ENCODE results near the gene DYRK1A.

The DYRK1A gene

DNA sequence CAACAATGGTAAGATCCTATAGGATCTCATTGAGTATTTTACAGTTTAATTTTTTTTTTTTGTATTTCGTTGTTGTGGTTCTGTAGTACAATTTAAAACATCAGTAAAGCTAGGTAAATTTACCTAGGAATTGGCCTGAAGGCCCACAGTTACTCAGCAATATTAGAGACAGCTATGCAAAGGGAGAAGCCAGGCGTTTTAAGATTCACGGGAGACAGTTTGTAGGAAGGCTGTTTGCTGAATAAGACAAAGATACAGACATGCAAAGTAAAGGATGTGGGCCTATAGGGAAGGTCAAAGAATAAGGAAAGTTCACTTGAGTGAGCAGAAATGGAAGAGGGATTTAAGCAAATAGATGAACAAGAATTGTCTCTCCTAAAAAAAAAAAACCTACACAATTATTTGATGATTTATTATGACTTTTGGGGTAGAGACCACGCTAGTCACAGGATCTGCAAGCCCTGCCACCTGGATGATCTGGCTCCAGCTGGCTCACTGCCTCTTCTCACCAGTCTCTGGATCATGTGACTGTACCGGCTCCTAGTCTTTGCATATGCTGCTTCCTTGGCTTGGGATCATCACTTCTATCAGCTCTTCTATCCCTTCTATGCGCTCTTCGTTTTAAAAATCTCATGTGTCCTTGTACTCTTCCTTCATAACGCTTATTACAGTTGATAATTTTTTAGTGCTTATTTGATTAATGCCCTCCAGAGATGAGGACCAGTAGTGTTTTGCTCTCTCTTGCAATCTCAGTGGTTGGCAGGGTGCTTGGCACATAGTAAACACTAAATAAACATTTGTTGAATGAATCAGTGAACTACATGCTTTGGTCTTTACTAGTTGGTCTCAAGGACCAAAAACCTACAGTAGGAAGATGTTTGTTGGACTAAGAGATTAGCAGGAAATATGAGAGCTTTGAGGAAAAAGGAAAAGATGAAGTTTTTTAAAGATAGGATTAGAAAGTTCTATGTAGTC, 14.1 kb downstream of the DYRK1A start:
- no peak for DNase-seq
- in situ Hi-C loops (cut with HindIII; ENCODE audit: low pct_ligation_motif_present, low pct_unique_long_range_greater_than_20kb, low sequenced_read_pairs), result no loop called here

DNA sequence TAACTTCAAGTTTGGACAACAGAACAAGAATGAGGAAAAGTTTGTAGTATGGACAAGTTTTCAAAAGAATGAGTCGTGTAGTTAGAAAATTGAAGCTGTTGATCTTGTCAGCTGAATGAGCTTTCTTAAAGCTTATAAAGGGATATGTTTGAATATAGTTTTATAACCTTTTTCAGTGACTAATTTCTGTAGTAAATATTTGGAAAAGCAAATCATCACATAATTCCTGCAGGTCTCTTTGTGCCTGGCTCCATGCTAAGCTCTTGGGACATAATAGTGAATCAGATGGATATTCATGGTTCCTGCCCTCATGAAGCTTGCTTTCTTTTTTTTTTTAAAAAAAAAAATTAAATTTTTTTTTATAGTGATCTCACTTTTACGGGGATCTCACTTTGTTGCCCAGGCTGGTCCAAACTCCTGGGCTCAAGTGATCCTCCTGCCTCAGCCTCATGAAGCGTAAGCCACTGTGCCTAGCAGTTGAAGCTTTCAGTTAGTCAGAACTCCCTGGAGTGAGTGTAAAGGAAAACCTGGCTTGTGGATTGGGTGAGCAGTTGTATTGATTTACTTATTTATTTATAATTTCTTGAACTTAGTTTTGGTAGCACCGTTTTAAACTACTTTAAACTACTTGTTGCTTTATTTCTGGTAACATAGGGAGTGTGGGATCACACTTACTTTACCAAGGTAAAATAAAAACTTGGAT, 15.5 kb downstream of the DYRK1A start:
- in situ Hi-C loops (cut with HindIII; ENCODE audit: low pct_ligation_motif_present, low pct_unique_long_range_greater_than_20kb, low sequenced_read_pairs), result no loop called here
- DNase-seq, result no peak

DNA sequence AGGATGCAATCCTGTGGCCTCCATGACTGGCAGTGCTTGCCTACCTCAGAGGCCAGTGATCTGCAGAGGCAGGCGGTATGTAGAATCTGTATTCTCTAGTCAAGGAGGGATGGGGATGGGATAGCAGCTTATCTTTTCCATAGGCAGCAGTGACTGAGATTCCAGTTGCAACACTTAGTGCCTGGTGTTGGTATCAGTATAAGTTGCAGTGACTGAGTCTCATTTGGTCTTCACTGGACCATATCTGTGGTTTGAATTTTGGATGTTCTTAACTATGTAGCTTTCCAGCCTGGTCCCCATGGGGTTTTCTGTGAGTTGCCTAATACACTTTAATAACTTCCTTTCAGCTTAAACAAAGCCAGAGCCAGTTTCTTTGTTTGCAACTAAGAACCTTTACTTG, 16.5 kb downstream of the DYRK1A start:
- no peak for DNase-seq
- in situ Hi-C loops (cut with HindIII; ENCODE audit: low pct_ligation_motif_present, low pct_unique_long_range_greater_than_20kb, low sequenced_read_pairs), result no loop called here

DNA sequence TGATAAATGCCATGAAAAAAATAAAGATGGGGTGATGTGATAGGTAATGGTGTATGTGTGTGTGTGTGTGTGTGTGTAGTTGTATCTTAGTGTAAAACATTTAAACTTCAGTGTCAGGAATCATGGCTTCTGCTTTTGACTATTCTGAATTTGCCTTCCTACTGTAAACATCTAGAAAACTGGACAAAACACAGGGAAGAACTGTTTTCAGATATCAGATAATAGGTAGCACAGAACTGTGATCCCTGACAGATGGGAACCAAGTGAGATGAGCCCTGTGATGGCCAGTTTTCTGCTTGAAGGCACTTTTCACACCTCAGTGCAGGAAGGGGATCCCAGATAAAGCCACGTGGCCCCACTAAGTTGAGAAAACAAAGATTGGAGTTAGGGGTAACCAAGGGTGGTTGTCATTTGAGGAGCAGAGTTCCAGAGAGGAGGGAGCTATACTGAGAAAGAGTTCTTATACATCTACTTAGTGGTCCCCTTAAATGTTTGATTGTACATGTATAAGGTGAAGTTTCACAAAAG, 17.3 kb downstream of the DYRK1A start:
- DNase-seq, result no peak

DNA sequence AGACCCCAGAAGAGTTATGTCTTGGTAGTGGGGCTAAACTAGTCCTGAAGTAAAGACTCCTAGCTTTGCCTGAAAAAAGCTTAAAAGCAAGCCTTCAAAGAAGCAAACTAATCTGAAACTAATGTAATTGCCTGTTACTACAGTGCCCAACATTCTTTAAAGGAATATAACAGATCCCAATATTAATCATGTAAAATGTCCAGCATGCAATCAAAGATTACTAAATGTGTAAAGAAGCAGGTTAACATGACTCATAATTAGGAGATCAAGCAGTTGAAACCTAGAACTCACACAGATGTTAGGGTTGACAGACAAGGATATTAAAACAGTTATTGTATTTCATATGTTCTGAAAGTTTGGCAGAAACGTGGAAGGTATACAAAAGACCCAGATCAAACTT, 17.8 kb downstream of the DYRK1A start:
- in situ Hi-C loops (cut with HindIII; ENCODE audit: low pct_ligation_motif_present, low pct_unique_long_range_greater_than_20kb, low sequenced_read_pairs), result no loop called here
- no peak for DNase-seq

More for the DNA sequence above, 17.3 kb downstream of the DYRK1A start:
- in situ Hi-C loops (cut with HindIII; ENCODE audit: low pct_ligation_motif_present, low pct_unique_long_range_greater_than_20kb, low sequenced_read_pairs), result no loop called here

DNA sequence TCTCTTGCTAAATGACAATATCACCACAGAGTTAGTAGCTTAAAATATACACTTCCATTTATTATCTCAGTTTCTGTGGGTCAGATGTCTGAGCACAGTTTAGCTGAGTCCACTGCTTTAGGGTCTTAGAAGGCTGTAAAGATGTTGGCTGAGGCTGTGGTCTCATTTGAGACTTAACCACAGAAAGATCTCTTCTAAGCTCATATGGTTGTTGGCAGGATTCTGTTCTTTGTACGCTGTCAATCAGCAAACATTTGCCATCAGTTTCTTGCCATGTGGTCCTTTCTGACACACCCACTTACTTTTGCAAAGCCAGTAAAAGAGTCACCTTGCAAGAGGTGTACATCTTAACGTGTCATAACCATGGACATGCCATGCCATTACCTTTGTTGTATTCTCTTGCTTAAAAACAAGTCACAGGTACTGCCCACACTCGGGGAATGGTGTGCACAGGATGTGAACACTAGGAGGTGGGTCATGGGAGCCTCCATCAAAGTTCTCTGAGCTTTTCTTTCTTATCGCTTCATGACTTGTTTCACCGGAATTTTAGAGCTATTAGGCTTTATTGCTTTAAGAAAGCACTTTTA, 18.7 kb downstream of the DYRK1A start:
- in situ Hi-C loops (cut with HindIII; ENCODE audit: low pct_ligation_motif_present, low pct_unique_long_range_greater_than_20kb, low sequenced_read_pairs), result no loop called here
- no peak for DNase-seq

DNA sequence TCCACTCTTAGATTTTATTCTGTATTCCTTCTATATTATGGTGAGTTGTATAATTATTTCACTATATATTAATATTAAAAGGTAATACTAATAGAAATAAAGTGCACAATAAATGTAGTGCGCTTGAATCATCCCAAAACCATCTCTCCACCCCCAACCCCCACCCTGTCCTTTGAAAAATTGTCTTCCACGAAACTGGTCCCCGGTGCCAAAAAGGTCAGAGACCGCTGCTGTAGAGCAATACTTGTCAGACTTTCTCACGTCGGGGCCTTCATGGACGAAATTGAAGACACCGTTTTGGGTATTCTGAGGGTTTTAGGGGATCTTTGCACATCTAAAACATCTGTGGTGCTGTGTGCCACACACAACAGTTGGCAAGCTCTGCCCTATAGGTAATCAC, 19.6 kb downstream of the DYRK1A start:
- in situ Hi-C loops (cut with HindIII; ENCODE audit: low pct_ligation_motif_present, low pct_unique_long_range_greater_than_20kb, low sequenced_read_pairs), result no loop called here
- no peak for DNase-seq

DNA sequence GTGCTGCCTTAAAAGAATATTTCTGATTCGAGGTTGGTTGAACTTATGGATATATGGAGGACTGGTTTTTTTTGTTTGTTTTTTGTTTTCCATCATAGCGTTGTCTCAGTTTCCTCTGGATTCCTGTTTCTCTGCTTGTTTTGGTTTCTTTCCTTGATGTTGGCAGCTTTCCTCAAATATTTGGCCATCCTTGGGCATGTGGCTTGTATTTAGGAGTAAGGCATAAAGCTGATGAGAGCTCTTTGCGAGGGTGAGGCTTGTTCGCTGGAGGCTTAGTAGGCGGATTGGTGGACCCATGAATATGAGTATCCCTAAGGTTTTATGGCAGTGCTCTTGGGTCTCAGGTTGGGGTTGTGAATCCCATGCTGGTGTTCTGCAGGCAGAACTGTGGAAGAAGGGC, 22.9 kb downstream of the DYRK1A start:
- DNase-seq, result no peak
- in situ Hi-C loops (cut with HindIII; ENCODE audit: low pct_ligation_motif_present, low pct_unique_long_range_greater_than_20kb, low sequenced_read_pairs), result no loop called here

DNA sequence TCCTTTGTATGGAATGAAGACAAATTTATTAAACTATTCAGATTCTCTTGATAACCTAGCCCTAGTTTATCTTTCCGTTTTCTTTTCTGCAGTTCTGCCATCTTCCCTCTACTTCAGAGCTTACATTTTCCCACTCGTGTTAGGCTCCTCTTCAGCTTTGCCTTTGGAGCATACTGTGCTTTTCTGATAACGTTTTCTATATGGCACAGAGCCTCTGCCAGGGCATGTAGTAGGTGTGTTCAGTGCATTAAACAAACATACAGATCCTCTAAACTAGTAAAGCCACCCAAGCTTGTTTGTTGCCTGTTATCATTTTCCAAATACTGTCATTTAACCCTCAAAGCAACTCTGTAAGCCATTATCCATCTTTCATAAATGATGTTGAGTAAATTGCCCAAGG, 25.1 kb downstream of the DYRK1A start:
- in situ Hi-C loops (cut with HindIII; ENCODE audit: low pct_ligation_motif_present, low pct_unique_long_range_greater_than_20kb, low sequenced_read_pairs), result no loop called here
- DNase-seq, result no peak

DNA sequence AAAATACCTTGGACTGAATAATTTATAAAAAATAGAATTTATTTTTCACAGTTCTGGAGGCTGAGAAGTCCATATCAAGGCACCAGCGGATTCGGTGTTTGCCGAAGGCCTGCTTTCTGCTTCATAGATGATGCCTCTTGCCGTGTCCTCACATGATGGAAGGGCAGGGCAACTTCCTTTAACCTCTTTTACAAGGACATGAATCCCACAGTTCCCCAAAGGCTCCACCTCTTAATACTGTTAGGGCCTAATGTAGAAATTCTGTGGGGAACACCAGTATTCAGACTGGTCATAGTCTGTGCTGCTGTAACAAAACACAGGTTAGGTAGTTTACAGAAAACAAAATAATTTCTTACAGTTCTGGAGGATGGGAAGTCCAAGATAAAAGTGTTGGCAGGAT, 25.9 kb downstream of the DYRK1A start:
- DNase-seq, result no peak
- in situ Hi-C loops (cut with HindIII; ENCODE audit: low pct_ligation_motif_present, low pct_unique_long_range_greater_than_20kb, low sequenced_read_pairs), result no loop called here

DNA sequence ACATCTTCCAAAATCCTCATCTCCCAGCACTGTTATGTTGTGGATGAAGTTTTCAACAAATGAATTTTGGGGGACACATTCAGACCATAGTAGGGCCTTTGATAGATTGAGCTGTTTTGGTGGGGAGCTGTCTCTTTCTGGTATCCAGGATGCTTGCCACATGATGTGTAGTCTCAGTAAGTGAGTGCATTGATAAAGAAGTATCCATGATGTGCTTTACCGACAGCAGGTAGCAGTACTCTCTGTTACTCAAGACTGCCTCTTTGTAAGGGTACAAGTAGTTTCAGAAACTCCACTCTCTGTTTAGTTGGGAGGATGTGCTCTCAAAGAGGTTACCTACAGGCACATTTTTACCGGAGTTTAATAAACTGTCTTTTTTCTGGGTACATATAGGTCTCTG, 26.5 kb downstream of the DYRK1A start:
- in situ Hi-C loops (cut with HindIII; ENCODE audit: low pct_ligation_motif_present, low pct_unique_long_range_greater_than_20kb, low sequenced_read_pairs), result no loop called here
- no peak for DNase-seq

DNA sequence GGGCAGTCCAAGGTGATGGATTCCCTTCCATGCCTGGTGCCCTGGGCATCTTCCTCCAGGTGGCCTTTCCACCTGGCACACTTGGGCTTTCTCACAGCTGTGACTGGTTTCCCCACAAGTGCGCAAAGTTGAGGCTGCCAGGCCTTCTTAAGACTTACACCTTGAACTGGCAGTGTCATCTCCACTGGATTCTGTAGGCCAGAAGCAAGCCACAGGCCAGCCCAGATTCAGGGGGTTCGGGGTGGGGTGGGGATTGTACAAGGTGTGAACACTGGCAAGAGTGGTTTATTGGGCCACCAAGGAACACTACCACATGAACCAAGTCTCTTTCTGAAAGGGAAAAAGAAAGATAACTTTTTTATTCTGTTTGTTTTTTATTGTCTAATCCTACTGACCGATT, 27.2 kb downstream of the DYRK1A start:
- DNase-seq, result no peak
- in situ Hi-C loops (cut with HindIII; ENCODE audit: low pct_ligation_motif_present, low pct_unique_long_range_greater_than_20kb, low sequenced_read_pairs), result no loop called here

DNA sequence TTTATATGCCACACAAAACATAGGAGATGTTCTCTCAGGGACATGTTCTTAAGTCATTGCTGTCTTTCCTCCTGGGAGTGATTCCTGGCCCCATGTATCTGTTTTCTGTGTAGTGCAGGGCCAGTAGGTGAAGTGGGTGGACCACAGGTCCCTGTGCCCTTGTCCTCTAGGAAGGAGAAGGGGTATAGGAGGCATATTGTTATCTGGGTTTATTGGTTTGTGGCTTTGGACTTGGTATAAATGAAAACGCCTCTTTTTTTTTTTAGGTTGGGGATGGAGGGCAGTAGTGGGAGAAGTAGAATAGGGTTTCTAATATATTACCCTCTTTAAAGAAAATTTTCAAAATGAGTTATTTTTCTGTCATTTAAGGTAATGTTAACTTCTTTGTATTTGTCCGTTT, 29.4 kb downstream of the DYRK1A start:
- DNase-seq, result no peak
- in situ Hi-C loops (cut with HindIII; ENCODE audit: low pct_ligation_motif_present, low pct_unique_long_range_greater_than_20kb, low sequenced_read_pairs), result no loop called here

DNA sequence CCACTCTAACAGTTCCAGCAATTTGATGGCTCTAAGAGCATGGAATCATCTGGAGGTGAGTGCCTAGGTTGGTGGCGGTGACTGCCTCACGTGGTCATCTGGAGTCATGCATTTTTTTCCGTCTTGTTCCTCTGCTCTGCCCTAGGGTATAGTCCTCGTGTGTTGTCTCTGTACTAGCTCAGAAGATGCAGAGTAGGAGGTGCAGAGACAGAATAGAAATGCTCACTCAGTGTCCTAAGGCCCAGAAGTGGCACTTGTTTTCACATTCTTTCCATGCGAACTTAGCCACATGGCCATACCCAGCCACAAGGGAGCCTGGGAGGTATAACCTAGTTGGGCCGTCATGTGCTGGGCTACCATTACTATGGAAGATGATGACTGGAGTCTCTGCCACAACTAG, 30.3 kb downstream of the DYRK1A start:
- DNase-seq, result no peak
- in situ Hi-C loops (cut with HindIII; ENCODE audit: low pct_ligation_motif_present, low pct_unique_long_range_greater_than_20kb, low sequenced_read_pairs), result no loop called here

DNA sequence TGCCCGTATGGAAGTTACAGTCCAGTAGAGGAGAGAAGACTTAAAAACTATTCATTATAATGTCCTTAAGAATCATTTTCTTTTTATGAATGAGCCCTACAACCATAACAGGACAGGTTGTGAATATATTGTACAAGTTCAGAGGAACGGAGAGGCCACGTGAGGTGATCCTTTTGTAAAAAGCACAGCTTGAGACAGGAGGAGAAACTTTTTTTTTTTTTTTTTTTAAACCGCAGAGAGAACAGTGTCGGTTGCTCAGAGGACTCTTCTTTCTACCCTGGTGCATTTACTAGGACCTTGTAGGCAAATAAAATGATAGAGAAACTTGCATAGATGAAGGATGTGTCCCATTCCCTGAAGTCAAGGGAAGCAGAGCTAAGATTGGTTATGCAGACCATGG, 32.1 kb downstream of the DYRK1A start:
- no peak for DNase-seq
- in situ Hi-C loops (cut with HindIII; ENCODE audit: low pct_ligation_motif_present, low pct_unique_long_range_greater_than_20kb, low sequenced_read_pairs), result no loop called here

DNA sequence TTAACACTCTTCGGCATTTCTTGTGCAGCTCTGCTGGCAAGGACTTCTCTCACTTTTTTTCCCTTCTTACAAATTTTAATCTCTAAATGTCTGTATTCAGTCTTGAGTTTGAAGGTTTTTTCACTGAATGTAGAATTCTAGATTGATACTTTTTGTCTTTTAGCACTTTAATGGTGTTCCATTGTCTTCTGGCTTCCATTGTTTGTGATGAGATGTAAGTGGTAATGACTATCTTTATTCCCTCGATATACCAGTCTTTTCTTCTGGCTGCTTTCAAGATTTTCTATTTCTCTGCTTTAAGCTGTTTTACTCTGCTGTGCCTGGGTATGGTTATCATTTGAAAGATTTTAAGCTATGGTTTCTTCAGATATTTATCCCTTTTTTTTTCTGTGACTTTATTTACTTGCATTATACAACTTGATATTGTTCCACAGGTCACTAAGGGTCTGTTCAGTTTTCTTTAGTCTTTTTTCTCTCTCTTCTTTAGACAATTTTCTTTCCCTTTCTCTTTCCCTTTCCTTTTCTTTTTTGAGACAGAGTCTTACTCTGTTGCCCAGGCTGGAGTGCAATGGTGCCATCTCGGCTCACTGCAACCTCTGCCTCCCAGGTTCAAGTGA, 35.8 kb downstream of the DYRK1A start:
- in situ Hi-C loops (cut with HindIII; ENCODE audit: low pct_ligation_motif_present, low pct_unique_long_range_greater_than_20kb, low sequenced_read_pairs), result no loop called here
- DNase-seq, result no peak

DNA sequence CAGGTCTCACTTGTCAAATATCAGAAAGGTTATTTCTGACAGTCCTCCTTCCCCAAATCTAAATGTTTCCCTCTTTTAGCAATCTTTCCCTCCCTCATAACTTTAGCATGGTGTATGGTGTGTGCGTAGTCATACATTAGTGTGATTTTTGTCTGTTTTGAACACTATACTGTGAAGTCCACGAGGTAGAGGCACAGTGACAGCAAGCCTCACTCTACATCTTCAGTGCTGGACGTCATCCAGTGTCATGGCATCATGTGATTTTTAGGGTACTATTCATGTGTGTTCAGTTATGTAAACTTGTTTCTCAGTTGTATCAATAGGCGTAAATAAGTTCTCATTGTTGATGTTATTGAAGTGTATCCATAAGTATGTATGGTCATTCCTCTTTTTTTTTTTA, 39.1 kb downstream of the DYRK1A start:
- in situ Hi-C loops (cut with HindIII; ENCODE audit: low pct_ligation_motif_present, low pct_unique_long_range_greater_than_20kb, low sequenced_read_pairs), result no loop called here
- DNase-seq, result no peak

DNA sequence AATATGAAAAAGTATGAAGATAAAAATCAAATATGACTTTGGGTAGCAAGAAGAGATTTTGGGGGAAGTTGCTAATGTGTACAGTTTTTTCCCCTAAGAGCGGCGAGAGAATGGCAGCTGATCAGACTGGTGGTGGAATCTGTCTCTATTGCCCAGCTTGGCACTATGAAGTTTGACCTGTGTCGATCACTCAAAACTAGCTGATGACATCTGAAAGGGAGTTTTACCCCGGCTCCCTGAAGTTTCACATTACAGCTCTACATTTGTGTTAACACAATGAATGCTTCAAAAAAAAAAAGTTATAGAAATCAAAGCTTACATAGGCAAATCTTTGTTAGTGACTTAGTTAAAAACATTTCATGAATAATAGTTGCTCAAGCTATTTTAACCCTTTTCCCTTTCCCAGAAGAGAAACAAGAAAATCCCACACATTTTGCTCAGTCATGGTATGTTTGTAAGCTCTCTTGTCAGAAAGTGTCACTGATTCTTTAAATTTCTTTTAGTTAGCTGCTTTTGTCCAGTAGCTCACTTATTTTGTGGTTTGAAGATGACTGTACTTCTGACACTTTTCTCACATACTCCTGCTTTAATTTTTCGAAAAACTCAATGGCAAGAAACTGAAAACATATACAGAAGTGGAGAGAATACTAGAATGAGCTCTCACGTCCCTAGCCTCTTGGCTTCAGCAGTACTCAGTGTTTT, 41.3 kb downstream of the DYRK1A start:
- in situ Hi-C loops (cut with HindIII; ENCODE audit: low pct_ligation_motif_present, low pct_unique_long_range_greater_than_20kb, low sequenced_read_pairs), result no loop called here
- no peak for DNase-seq

Measured in ACHN (cell line).